DND-41 (cell line): ENCODE results near the gene DCLRE1B.

Experiments
- ATAC-seq: fragments of 200-7000 bp; cut with Tn5 transposase; 3 replicates; pipeline ENCODE4 v1.9.1; 2021; ENCODE audit warnings: low read depth; ENCODE audit not compliant: insufficient read depth
- DNase-seq: peaks from one replicate; pipeline ENCODE4 v3.0.0-alpha.2; 2020
- H2AFZ ChIP-seq: 2 replicates; pipeline ENCODE4 v1.6.0; 2012; ENCODE audit warnings: low read depth, low read length
- H3K27ac ChIP-seq: 2 replicates; pipeline ENCODE4 v1.5.1; 2012; ENCODE audit warnings: low read length, inconsistent platforms
- H3K27me3 ChIP-seq: fragments of 200-600 bp; sonication (generic); 2 replicates; pipeline ENCODE4 v1.6.0; 2012; ENCODE audit warnings: low read length, mild to moderate bottlenecking, inconsistent platforms; ENCODE audit not compliant: insufficient read depth, poor library complexity
- H3K36me3 ChIP-seq: 2 replicates; pipeline ENCODE4 v1.5.1; 2012; ENCODE audit warnings: low read length, inconsistent platforms; ENCODE audit not compliant: insufficient read depth
- H3K4me1 ChIP-seq: 2 replicates; pipeline ENCODE4 v1.5.1; 2012; ENCODE audit warnings: mild to moderate bottlenecking, low read length; ENCODE audit not compliant: insufficient read depth
- H3K4me2 ChIP-seq: 2 replicates; pipeline ENCODE4 v1.6.0; 2012; ENCODE audit warnings: mild to moderate bottlenecking, moderate library complexity, low read length, inconsistent platforms; ENCODE audit not compliant: insufficient read depth
- H3K4me3 ChIP-seq, 2 experiments: fragments of 200-600 bp in 1 of 2; shearing (Covaris generic) in 1 of 2; 2 replicates each; pipeline ENCODE4 v1.5.1; 2012 to 2016; ENCODE audit warnings: inconsistent platforms in 2 of 2, low read length in 2 of 2, mild to moderate bottlenecking in 2 of 2, low read depth in 1 of 2, moderate library complexity in 1 of 2
- H3K79me2 ChIP-seq: 2 replicates; pipeline ENCODE4 v1.6.0; 2012; ENCODE audit warnings: low read length, inconsistent platforms; ENCODE audit not compliant: insufficient read depth
- H3K9ac ChIP-seq: 2 replicates; pipeline ENCODE4 v1.6.0; 2012; ENCODE audit warnings: low read depth, mild to moderate bottlenecking, inconsistent platforms, low read length, moderate library complexity
- H3K9me3 ChIP-seq: 2 replicates; pipeline ENCODE4 v1.5.1; 2012; ENCODE audit warnings: low read length, moderate library complexity, mild to moderate bottlenecking, inconsistent platforms; ENCODE audit not compliant: insufficient read depth, severe bottlenecking
- H4K20me1 ChIP-seq: 2 replicates; pipeline ENCODE4 v1.6.0; 2012; ENCODE audit warnings: low read length; ENCODE audit not compliant: insufficient read depth
- CTCF ChIP-seq: IDR thresholded peaks from 2 replicates; pipeline ENCODE4 v1.5.1; 2012; ENCODE audit warnings: borderline replicate concordance, low read length, moderate library complexity, mild to moderate bottlenecking; ENCODE audit not compliant: poor library complexity, severe bottlenecking; ENCODE audit errors: extremely low read depth
- EZH2 ChIP-seq: IDR thresholded peaks from 3 replicates; pipeline ENCODE4 v1.6.1; 2012; ENCODE audit warnings: borderline replicate concordance, low read depth, mild to moderate bottlenecking, moderate library complexity, low read length, inconsistent platforms; ENCODE audit not compliant: severe bottlenecking

Gene DCLRE1B

GRCh38 chr1:113891631-113892220 is 13.4 kb upstream of the DCLRE1B start:
- Histone ChIP-seq H3K36me3 (peaks cover 29% of the 10 kb centered on the region), H3K4me1 (0 out of 2 replicates have a peak, but pooled peaks cover 3% of the 10 kb centered on the region), H3K27me3 (no peaks in the 10 kb centered on the region), H3K4me2 (no peak overlapping the region), H3K4me3 (no peak overlapping the region), H4K20me1 (no peaks in the 10 kb centered on the region), H3K9me3 (no peaks in the 10 kb centered on the region), H2AFZ (no peak overlapping the region), H3K9ac (no peak overlapping the region), H3K27ac (no peak overlapping the region), H3K79me2 (no peaks in the 10 kb centered on the region)
- no peak for TF ChIP-seq EZH2
- no peak for TF ChIP-seq CTCF
- DNase-seq, result no peak
- ATAC-seq, result no peak

- Histone ChIP-seq H3K27me3 (no peaks in the 10 kb centered on the region), H3K36me3 (peaks cover 42% of the 10 kb centered on the region), H4K20me1 (no peaks in the 10 kb centered on the region), H3K79me2 (no peaks in the 10 kb centered on the region), H3K4me2 (no peak overlapping the region), H2AFZ (no peak overlapping the region), H3K9me3 (no peaks in the 10 kb centered on the region), H3K4me3 (no peak overlapping the region), H3K4me1 (no peaks in the 10 kb centered on the region), H3K9ac (no peak overlapping the region), H3K27ac (no peak overlapping the region)
- TF ChIP-seq CTCF (no peak), EZH2 (no peak)
- no peak for DNase-seq
- 0 out of 3 replicates have a peak, but pooled peaks have one; percentile 12 for ATAC-seq
Measured at GRCh38 chr1:113893267-113893666, 11.9 kb upstream of the DCLRE1B start.

GRCh38 chr1:113895098-113895497 is 10.0 kb upstream of the DCLRE1B start:
- H3K4me1 ChIP-seq, result no peaks in the 10 kb centered on the region
- H4K20me1 ChIP-seq, result no peaks in the 10 kb centered on the region
- ATAC-seq (no peak), DNase-seq (no peak)
- no peak overlapping the region for H3K4me2 ChIP-seq
- H3K27ac ChIP-seq, result no peak overlapping the region
- no peak for TF ChIP-seq EZH2
- no peak for TF ChIP-seq CTCF
- H3K9ac ChIP-seq, result no peak overlapping the region
- H3K36me3 ChIP-seq, result peaks cover 60% of the 10 kb centered on the region
- H3K9me3 ChIP-seq, result no peaks in the 10 kb centered on the region
- H3K79me2 ChIP-seq, result no peaks in the 10 kb centered on the region
- H2AFZ ChIP-seq, result no peak overlapping the region
- H3K4me3 ChIP-seq, result no peak overlapping the region
- H3K27me3 ChIP-seq, result no peaks in the 10 kb centered on the region

- H3K27me3 ChIP-seq, result no peaks in the 10 kb centered on the region
- H3K27ac ChIP-seq, result no peak overlapping the region
- H3K36me3 ChIP-seq, result peaks cover 67% of the 10 kb centered on the region
- H2AFZ ChIP-seq, result no peak overlapping the region
- no peak overlapping the region for H3K4me2 ChIP-seq
- DNase-seq, result no peak
- no peak overlapping the region for H3K4me3 ChIP-seq
- H3K79me2 ChIP-seq, result no peaks in the 10 kb centered on the region
- H3K9ac ChIP-seq, result no peak overlapping the region
- no peak for ATAC-seq
- no peak for TF ChIP-seq CTCF
- TF ChIP-seq EZH2, result no peak
- H3K9me3 ChIP-seq, result no peaks in the 10 kb centered on the region
- H4K20me1 ChIP-seq, result no peaks in the 10 kb centered on the region
- no peaks in the 10 kb centered on the region for H3K4me1 ChIP-seq
Measured at GRCh38 chr1:113895961-113896360, 9.2 kb upstream of the DCLRE1B start.
